DOHH2 (cell line): ENCODE results near the gene CPZ.

Experiments
- EZH2phosphoT487 ChIP-seq: fragments of 200-600 bp; sonication (generic); IDR thresholded peaks from 2 replicates; pipeline ENCODE4 v1.6.1; 2017; ENCODE audit warnings: borderline replicate concordance, mild to moderate bottlenecking, antibody characterized with exemption, low read length, moderate library complexity, mixed read lengths
- TF ChIP-seq, protein P1 (sequence below): fragments of 200-600 bp; sonication (generic); IDR thresholded peaks from one replicate; pipeline ENCODE4 v1.5.1; 2014; ENCODE audit warnings: antibody characterized with exemption, mild to moderate bottlenecking, low read depth, low read length; ENCODE audit not compliant: poor library complexity, severe bottlenecking

DNA sequence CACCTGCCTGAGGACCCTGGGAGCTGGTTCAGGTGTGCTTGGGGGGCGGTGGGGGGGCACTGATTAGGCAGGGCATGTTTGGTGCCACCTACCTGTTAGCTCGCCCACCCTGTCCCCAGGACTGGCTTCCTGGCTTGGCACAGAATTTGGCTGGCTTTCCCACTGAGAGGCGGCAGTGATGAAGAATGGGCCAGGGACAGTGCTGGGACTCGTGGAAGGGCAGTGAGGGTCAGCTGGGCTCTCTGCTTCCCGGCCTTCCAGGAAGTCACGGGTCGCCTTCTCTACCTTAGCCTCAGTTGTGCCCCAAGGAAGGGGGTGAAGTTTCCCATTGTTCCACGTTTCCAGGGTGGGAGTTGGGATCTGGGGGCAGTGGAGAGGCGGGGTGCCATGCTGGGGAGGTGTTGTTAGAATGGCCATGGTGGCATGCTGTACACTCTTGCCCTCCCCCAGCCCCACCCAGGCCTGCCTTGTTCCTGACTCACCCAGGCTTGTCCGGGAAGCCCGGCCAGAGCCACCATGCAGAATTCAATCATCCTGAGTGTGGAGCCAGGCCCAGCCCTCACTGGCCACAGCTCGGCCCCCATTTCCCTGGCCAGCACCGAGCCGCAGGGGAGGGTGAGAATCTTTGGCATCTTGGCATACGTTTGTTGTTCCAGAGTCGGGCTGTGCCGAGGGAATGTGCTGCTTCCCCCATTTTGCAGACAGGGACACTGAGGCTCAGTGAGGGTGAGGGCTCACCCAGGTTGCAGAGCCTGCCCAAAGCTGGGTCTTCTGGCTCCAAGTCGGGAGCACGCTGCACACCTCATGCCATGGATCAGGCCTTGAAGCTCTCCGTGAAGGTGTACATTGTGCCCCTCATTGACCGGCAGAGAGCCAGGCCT lies 34.2 kb upstream of the CPZ start:
- TF ChIP-seq, protein P1, sequence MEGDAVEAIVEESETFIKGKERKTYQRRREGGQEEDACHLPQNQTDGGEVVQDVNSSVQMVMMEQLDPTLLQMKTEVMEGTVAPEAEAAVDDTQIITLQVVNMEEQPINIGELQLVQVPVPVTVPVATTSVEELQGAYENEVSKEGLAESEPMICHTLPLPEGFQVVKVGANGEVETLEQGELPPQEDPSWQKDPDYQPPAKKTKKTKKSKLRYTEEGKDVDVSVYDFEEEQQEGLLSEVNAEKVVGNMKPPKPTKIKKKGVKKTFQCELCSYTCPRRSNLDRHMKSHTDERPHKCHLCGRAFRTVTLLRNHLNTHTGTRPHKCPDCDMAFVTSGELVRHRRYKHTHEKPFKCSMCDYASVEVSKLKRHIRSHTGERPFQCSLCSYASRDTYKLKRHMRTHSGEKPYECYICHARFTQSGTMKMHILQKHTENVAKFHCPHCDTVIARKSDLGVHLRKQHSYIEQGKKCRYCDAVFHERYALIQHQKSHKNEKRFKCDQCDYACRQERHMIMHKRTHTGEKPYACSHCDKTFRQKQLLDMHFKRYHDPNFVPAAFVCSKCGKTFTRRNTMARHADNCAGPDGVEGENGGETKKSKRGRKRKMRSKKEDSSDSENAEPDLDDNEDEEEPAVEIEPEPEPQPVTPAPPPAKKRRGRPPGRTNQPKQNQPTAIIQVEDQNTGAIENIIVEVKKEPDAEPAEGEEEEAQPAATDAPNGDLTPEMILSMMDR: no peak
- TF ChIP-seq EZH2phosphoT487: no peak
